PC-9 (cell line): ENCODE measurements around the gene SH3PXD2A. TPM values are rescaled to one million over a fixed set of nuclear protein-coding genes. Genes with fewer than 3 reads are reported as not detected.

Source experiments
- BruUV-seq: library from RNA; stranded (reverse); fragments of 400-500 nt; replicated peaks from 2 replicates; lab custom pipeline; 2021; lab: Mats Ljungman, UMichigan
- CTCF ChIA-PET: fragments of 300-600 bp; sonication (Branson Sonifier 250); formaldehyde crosslinking; loops from one replicate; lab custom pipeline; 2022; ENCODE audit warnings: antibody characterized with exemption; lab: Charles Lee
- POLR2A ChIA-PET: fragments of 300-600 bp; sonication (Branson Sonifier 250); formaldehyde crosslinking; loops from one replicate; lab custom pipeline; 2022; ENCODE audit warnings: antibody characterized with exemption; ENCODE audit not compliant: unreplicated experiment; lab: Charles Lee
- DNase-seq, 2 experiments: peaks; one replicate each; pipeline versions ENCODE4 v3.0.0 to v3.0.0-alpha.2; 2015 to 2022; ENCODE audit warnings: mixed read lengths in 1 of 2
- H2AFZ ChIP-seq: fragments of 200-600 bp; sonication (generic); 2 replicates; pipeline ENCODE4 v1.8.1; 2017; ENCODE audit warnings: antibody characterized with exemption
- H3F3A ChIP-seq: fragments of 200-600 bp; sonication (generic); 2 replicates; pipeline ENCODE4 v1.8.1; 2017; ENCODE audit warnings: antibody characterized with exemption, mild to moderate bottlenecking, low read depth; ENCODE audit not compliant: insufficient read depth
- H3K27ac ChIP-seq: fragments of 200-600 bp; sonication (generic); 2 replicates; pipeline ENCODE4 v1.6.1; 2016; ENCODE audit warnings: mixed run types
- H3K27me3 ChIP-seq: fragments of 200-600 bp; sonication (generic); 2 replicates; pipeline ENCODE4 v1.6.1; 2016; ENCODE audit warnings: low read depth, mixed run types; ENCODE audit not compliant: insufficient read depth
- H3K36me3 ChIP-seq: fragments of 200-600 bp; sonication (generic); 2 replicates; pipeline ENCODE4 v1.6.1; 2016; ENCODE audit warnings: low read depth, mixed run types
- H3K4me1 ChIP-seq: fragments of 200-600 bp; sonication (generic); replicated peaks from 2 replicates; pipeline ENCODE4 v1.6.1; 2016; ENCODE audit warnings: mixed run types; ENCODE audit not compliant: insufficient read depth
- H3K4me2 ChIP-seq: fragments of 200-600 bp; sonication (generic); 2 replicates; pipeline ENCODE4 v1.6.1; 2017; ENCODE audit warnings: mixed run types
- H3K4me3 ChIP-seq: fragments of 200-600 bp; sonication (generic); 2 replicates; pipeline ENCODE4 v1.6.1; 2016; ENCODE audit warnings: mixed run types
- H3K79me2 ChIP-seq: fragments of 200-600 bp; sonication (generic); 2 replicates; pipeline ENCODE4 v1.6.1; 2017; ENCODE audit warnings: low read depth, mixed run types
- H3K9me2 ChIP-seq: fragments of 200-600 bp; sonication (generic); 2 replicates; pipeline ENCODE4 v1.8.1; 2017; ENCODE audit warnings: mild to moderate bottlenecking; ENCODE audit not compliant: insufficient read depth
- H3K9me3 ChIP-seq: fragments of 200-600 bp; sonication (generic); 2 replicates; pipeline ENCODE4 v1.8.1; 2016; ENCODE audit warnings: low read depth; ENCODE audit not compliant: insufficient read depth
- H4K20me1 ChIP-seq: fragments of 200-600 bp; sonication (generic); 2 replicates; pipeline ENCODE4 v1.8.1; 2017; ENCODE audit not compliant: insufficient read depth
- CTCF ChIP-seq: fragments of 200-600 bp; sonication (generic); conservative IDR thresholded peaks from 2 replicates; pipeline ENCODE4 v1.6.1; 2017; ENCODE audit warnings: mixed run types, antibody characterized with exemption, mild to moderate bottlenecking, moderate library complexity
- EZH2 ChIP-seq: fragments of 200-600 bp; sonication (generic); IDR thresholded peaks from 2 replicates; pipeline ENCODE4 v1.8.0; 2017; ENCODE audit warnings: antibody characterized with exemption, low read depth
- intact Hi-C: fragments of 100-400 bp; cut with micrococcal nuclease; formaldehyde crosslinking; loops from one replicate; pipeline ENCODE4 v1.10.0; 2022; ENCODE audit not compliant: unreplicated experiment
- total RNA-seq: library from RNA; stranded (reverse); gene quantifications from 2 replicates; pipeline ENCODE4 v1.2.3, GENCODE V29; 2021

The SH3PXD2A gene
- total RNA-seq, 1 experiment from 2014 or later: 12.5 TPM

DNA sequence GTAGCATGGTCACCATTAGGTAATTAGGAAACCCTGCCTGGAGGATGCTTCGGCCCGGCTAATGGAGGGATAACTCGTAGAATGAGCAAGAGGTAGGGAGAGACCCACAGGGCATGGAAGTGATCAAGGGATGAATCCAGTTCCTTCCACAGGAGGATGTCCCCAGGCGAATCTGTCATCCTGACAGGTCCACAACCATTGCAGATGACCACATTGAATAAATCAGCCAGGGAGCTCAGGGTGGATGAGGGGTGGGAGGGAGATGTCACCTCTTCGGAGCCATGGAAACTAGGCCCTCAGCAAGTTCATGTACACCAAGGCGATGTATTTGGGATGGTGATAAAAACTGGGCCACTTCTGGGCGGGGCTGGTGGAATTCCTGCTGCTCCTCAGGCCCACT, 28.5 kb downstream of the SH3PXD2A start:
- ChIA-PET CTCF (no interaction called here), POLR2A (no interaction called here)
- peaks cover 17% of the 10 kb centered on the region for H3K4me1 ChIP-seq
- H3K4me3 ChIP-seq: no peak overlapping the region
- H3K79me2 ChIP-seq: no peaks in the 10 kb centered on the region
- H3K36me3 ChIP-seq: no peaks in the 10 kb centered on the region
- no peaks in the 10 kb centered on the region for H3K9me2 ChIP-seq
- no peak for DNase-seq
- intact Hi-C loops: no loop called here
- H3F3A ChIP-seq: peaks cover 10% of the 10 kb centered on the region; the same call in 1 of the 2 replicates
- H3K4me2 ChIP-seq: no peak overlapping the region
- H3K27me3 ChIP-seq: no peaks in the 10 kb centered on the region
- no peak overlapping the region for H3K27ac ChIP-seq
- H3K9me3 ChIP-seq: no peaks in the 10 kb centered on the region
- no peak overlapping the region for H2AFZ ChIP-seq
- BruUV-seq: no TSS peak
- TF ChIP-seq EZH2: no peak
- no peak for TF ChIP-seq CTCF
- no peaks in the 10 kb centered on the region for H4K20me1 ChIP-seq

DNA sequence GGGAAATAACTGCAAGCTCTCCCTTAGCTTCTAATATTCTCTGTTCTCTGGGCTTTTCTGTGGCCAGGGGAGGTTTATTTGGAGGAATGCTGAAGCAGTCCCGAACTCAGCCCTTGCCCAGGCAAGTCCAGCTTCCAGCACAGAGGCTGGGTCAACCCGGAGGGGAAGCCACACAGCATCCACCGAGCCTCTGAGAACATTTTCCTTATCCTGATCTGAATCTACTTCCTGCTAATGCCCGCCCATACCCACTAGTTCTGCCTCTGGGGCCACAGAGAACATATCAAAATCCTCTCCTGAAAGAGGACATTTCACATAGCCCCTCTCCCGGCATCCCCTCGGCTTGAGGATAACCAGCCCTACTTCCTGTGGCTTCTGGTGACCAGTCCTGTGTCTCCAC, 31.1 kb downstream of the SH3PXD2A start:
- no TSS peak for BruUV-seq
- Histone ChIP-seq H3K27ac (no peak overlapping the region), H3K9me3 (no peaks in the 10 kb centered on the region), H3K27me3 (no peaks in the 10 kb centered on the region), H2AFZ (no peak overlapping the region), H3K4me1 (peaks cover 17% of the 10 kb centered on the region), H3F3A (peaks cover 10% of the 10 kb centered on the region; the same call in 1 of the 2 replicates), H3K79me2 (no peaks in the 10 kb centered on the region), H3K9me2 (no peaks in the 10 kb centered on the region), H3K4me2 (no peak overlapping the region), H3K4me3 (no peak overlapping the region), H4K20me1 (no peaks in the 10 kb centered on the region), H3K36me3 (no peaks in the 10 kb centered on the region)
- POLR2A ChIA-PET: no interaction called here
- no peak for TF ChIP-seq CTCF
- no peak for TF ChIP-seq EZH2
- CTCF ChIA-PET: no interaction called here
- intact Hi-C loops: no loop called here
- no peak for DNase-seq

- intact Hi-C loops: no loop called here
- no peak for TF ChIP-seq EZH2
- no peak for TF ChIP-seq CTCF
- BruUV-seq: no TSS peak
- H3K27ac ChIP-seq: no peak overlapping the region
- H3K4me3 ChIP-seq: no peak overlapping the region
- H3K4me2 ChIP-seq: no peak overlapping the region
- H3K9me3 ChIP-seq: no peaks in the 10 kb centered on the region
- no peak overlapping the region for H2AFZ ChIP-seq
- no peaks in the 10 kb centered on the region for H3K36me3 ChIP-seq
- H3K79me2 ChIP-seq: no peaks in the 10 kb centered on the region
- ChIA-PET CTCF (no interaction called here), POLR2A (no interaction called here)
- no peak for DNase-seq
- H4K20me1 ChIP-seq: no peaks in the 10 kb centered on the region
- H3K9me2 ChIP-seq: no peaks in the 10 kb centered on the region
- H3K27me3 ChIP-seq: no peaks in the 10 kb centered on the region
- peaks cover 14% of the 10 kb centered on the region for H3K4me1 ChIP-seq
- peaks cover 10% of the 10 kb centered on the region; the same call in 1 of the 2 replicates for H3F3A ChIP-seq
These were observed 31.6 kb downstream of the SH3PXD2A start for GRCh38 chr10:103823706-103824272.
